C4-2B (cell line): ENCODE results near the gene CYP19A1.

Experiments
- CTCF ChIP-seq: fragments of 450-650 bp; conservative IDR thresholded peaks from 2 replicates; pipeline ENCODE4 v1.5.1; 2017; ENCODE audit warnings: mild to moderate bottlenecking
- ZFX ChIP-seq: fragments of 450-650 bp; IDR thresholded peaks from 2 replicates; pipeline ENCODE4 v1.6.1; 2017

DNA sequence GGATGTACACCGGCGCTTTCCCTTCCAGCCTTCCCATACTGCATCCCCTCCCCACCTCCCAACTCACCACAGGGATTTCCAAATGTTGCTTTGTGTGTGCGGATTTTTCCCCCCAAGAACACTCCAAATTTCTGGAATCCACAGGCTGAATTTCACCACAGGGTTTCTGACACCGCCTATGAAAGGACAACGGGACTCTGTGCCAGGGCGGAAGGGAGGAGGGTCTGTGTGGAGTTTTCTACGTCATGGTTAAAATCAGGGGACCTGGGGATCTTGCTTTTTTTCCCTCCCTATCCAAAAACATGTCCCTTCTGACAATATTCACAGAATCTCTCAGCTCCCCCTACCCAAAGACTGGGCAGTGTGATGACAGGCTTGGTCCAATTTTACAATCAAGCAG lies 14.6 kb downstream of the CYP19A1 start:
- TF ChIP-seq CTCF (no peak), ZFX (no peak)
